Spinal cord (tissue), 10 donors: Measurements from ENCODE around the gene PNPLA5. TPM values are rescaled to one million over a fixed set of nuclear protein-coding genes. Genes with fewer than 3 reads are reported as not detected.
"Not testable (repeated sequence)": the region's sequence is repeated elsewhere in the genome, so short reads cannot be mapped to it uniquely, and the experiment has no call there.

Experiments
- DNase-seq, 6 donors: peaks; one replicate each; pipeline versions ENCODE4 v3.0.0 to v3.0.0-alpha.2; 2013 to 2015; ENCODE audit warnings: low spot score in 6 of 6, low read depth in 4 of 6
- H3K27ac ChIP-seq: one replicate; pipeline ENCODE4 v1.5.1; 2013; ENCODE audit warnings: low read depth, low read length, control low read depth
- H3K27me3 ChIP-seq: one replicate; pipeline ENCODE4 v1.6.1; 2013; ENCODE audit warnings: low read length; ENCODE audit not compliant: control insufficient read depth, insufficient read depth
- H3K36me3 ChIP-seq: one replicate; pipeline ENCODE4 v1.6.1; 2013; ENCODE audit warnings: low read length; ENCODE audit not compliant: control insufficient read depth, insufficient read depth
- H3K4me1 ChIP-seq: one replicate; pipeline ENCODE4 v1.6.1; 2013; ENCODE audit warnings: low read length; ENCODE audit not compliant: control insufficient read depth, insufficient read depth
- H3K4me3 ChIP-seq: one replicate; pipeline ENCODE4 v1.5.1; 2013; ENCODE audit warnings: low read depth, low read length, control low read depth
- H3K9me3 ChIP-seq: one replicate; pipeline ENCODE4 v1.6.1; 2013; ENCODE audit warnings: low read length; ENCODE audit not compliant: control insufficient read depth, insufficient read depth
- WGBS: methylation state at CpG from one replicate; pipeline ENCODE4 v1.1.5; 2013; ENCODE audit warnings: missing lambda C conversion rate; ENCODE audit not compliant: insufficient coverage; 5-methylcytosine and 5-hydroxymethylcytosine counted together
- polyA plus RNA-seq, 2 donors: library from polyadenylated mRNA; unstranded; fragments of 120-200 nt; gene quantifications; one replicate each; pipeline ENCODE4 v1.2.1, GENCODE V29; 2013; ENCODE audit not compliant: insufficient read length in 2 of 2
- total RNA-seq, 2 donors: library from RNA; depleted of rRNA in 1 of 2; stranded (reverse); fragments of 120-200 nt in 1 of 2; fragments of >200 nt in 1 of 2; gene quantifications; one replicate each; pipeline versions ENCODE4 v1.2.3 to v1.2.4, GENCODE V29; 2013 to 2014
- donor health status: healthy.

PNPLA5 gene
- total and polyA plus RNA-seq, 4 donors, result 0.10 to 0.87 (median 0.26) TPM

- H3K27ac ChIP-seq, result no peak overlapping the region
- H3K4me3 ChIP-seq, result no peak overlapping the region
- no peaks in the 10 kb centered on the region for H3K4me1 ChIP-seq
- DNase-seq, result peak in 2 of 6 donors; percentile 21 to 57
- H3K27me3 ChIP-seq, result no peaks in the 10 kb centered on the region
- no peaks in the 10 kb centered on the region for H3K36me3 ChIP-seq
- WGBS, result 21% methylated on average over 4 of the region's 12 CpGs
- no peaks in the 10 kb centered on the region for H3K9me3 ChIP-seq
Observed at GRCh38 chr22:43878079-43878795, 13.6 kb downstream of the PNPLA5 start.

- Histone ChIP-seq H3K27ac (no peak overlapping the region), H3K36me3 (no peaks in the 10 kb centered on the region), H3K4me1 (no peaks in the 10 kb centered on the region), H3K9me3 (no peaks in the 10 kb centered on the region), H3K4me3 (no peak overlapping the region), H3K27me3 (no peaks in the 10 kb centered on the region)
- no peak for DNase-seq
- WGBS, result 74% methylated on average over 4 of the region's 5 CpGs
Observed at GRCh38 chr22:43876866-43877509, 14.8 kb downstream of the PNPLA5 start.

GRCh38 chr22:43869799-43870198 is 22.0 kb downstream of the PNPLA5 start:
- Histone ChIP-seq H3K27me3 (peaks cover 3% of the 10 kb centered on the region), H3K4me3 (no peak overlapping the region), H3K9me3 (no peaks in the 10 kb centered on the region), H3K4me1 (no peaks in the 10 kb centered on the region), H3K27ac (no peak overlapping the region), H3K36me3 (no peaks in the 10 kb centered on the region)
- DNase-seq, result no peak
- no CpG with 5 or more reads among the region's 5 CpGs for WGBS

GRCh38 chr22:43869001-43869400 is 22.8 kb downstream of the PNPLA5 start:
- DNase-seq, H3K4me1 ChIP-seq, H3K36me3 ChIP-seq, H3K4me3 ChIP-seq, H3K27me3 ChIP-seq, H3K27ac ChIP-seq, H3K9me3 ChIP-seq: not testable (repeated sequence)
- 80% methylated on average over 3 of the region's 4 CpGs for WGBS

- DNase-seq, result peak in 4 of 6 donors; percentile 43 to 83 (median 52)
- Histone ChIP-seq H3K9me3 (no peaks in the 10 kb centered on the region), H3K4me3 (no peak overlapping the region), H3K4me1 (no peaks in the 10 kb centered on the region), H3K27me3 (peaks cover 9% of the 10 kb centered on the region), H3K36me3 (no peaks in the 10 kb centered on the region), H3K27ac (no peak overlapping the region)
- 11% methylated on average over 5 of the region's 11 CpGs for WGBS
Observed at GRCh38 chr22:43867839-43868635, 23.8 kb downstream of the PNPLA5 start.

- peak overlapping the region; percentile 24 for H3K4me3 ChIP-seq
- H3K27ac ChIP-seq, result no peak overlapping the region
- H3K36me3 ChIP-seq, result no peaks in the 10 kb centered on the region
- no peak for DNase-seq
- H3K4me1 ChIP-seq, result peaks cover 28% of the 10 kb centered on the region
- H3K27me3 ChIP-seq, result peaks cover 14% of the 10 kb centered on the region
- 67% methylated on average over 3 of the region's 11 CpGs for WGBS
- no peaks in the 10 kb centered on the region for H3K9me3 ChIP-seq
Observed at GRCh38 chr22:43862882-43863202, 29.0 kb downstream of the PNPLA5 start.

- DNase-seq, result peak; percentile 20 to 93 (median 58)
- Histone ChIP-seq H3K27ac (no peak within 1 kb of the TSS), H3K36me3 (no peaks in the 10 kb centered on the region), H3K9me3 (peaks cover 2% of the 10 kb centered on the region), H3K4me3 (peak within 1 kb of the TSS; percentile 36), H3K27me3 (peaks cover 14% of the 10 kb centered on the region), H3K4me1 (peaks cover 28% of the 10 kb centered on the region)
- under 1% methylated on average over 121 of the region's 121 CpGs for WGBS
Observed at GRCh38 chr22:43862074-43862881, 29.5 kb downstream of the PNPLA5 start, which contains the start of gene SULT4A1. Gene SULT4A1, minus strand, starts transcription at chr22:43862513. Its CDS starts 131 bp downstream, at chr22:43862382.

GRCh38 chr22:43861529-43861928 is 30.3 kb downstream of the PNPLA5 start:
- 26% methylated on average over 6 of the region's 9 CpGs for WGBS
- H3K36me3 ChIP-seq, result no peaks in the 10 kb centered on the region
- peaks cover 28% of the 10 kb centered on the region for H3K4me1 ChIP-seq
- H3K4me3 ChIP-seq, result peak overlapping the region; percentile 36
- peaks cover 14% of the 10 kb centered on the region for H3K27me3 ChIP-seq
- DNase-seq, result peak in 2 of 6 donors; percentile 46 to 49
- H3K27ac ChIP-seq, result no peak overlapping the region
- H3K9me3 ChIP-seq, result peaks cover 2% of the 10 kb centered on the region

GRCh38 chr22:43860831-43861230 is 31.0 kb downstream of the PNPLA5 start:
- Histone ChIP-seq H3K36me3 (no peaks in the 10 kb centered on the region), H3K4me3 (peak overlapping the region; percentile 9), H3K27ac (no peak overlapping the region), H3K27me3 (peaks cover 14% of the 10 kb centered on the region), H3K9me3 (peaks cover 2% of the 10 kb centered on the region), H3K4me1 (peaks cover 28% of the 10 kb centered on the region)
- no peak for DNase-seq
- 89% methylated on average over 12 of the region's 12 CpGs for WGBS
